ENCODE results near the gene SPPL3.
"Not testable (repeated sequence)": the region's sequence is repeated elsewhere in the genome, so short reads cannot be mapped to it uniquely, and the experiment has no call there.

Gene SPPL3, protein sequence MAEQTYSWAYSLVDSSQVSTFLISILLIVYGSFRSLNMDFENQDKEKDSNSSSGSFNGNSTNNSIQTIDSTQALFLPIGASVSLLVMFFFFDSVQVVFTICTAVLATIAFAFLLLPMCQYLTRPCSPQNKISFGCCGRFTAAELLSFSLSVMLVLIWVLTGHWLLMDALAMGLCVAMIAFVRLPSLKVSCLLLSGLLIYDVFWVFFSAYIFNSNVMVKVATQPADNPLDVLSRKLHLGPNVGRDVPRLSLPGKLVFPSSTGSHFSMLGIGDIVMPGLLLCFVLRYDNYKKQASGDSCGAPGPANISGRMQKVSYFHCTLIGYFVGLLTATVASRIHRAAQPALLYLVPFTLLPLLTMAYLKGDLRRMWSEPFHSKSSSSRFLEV

DNA sequence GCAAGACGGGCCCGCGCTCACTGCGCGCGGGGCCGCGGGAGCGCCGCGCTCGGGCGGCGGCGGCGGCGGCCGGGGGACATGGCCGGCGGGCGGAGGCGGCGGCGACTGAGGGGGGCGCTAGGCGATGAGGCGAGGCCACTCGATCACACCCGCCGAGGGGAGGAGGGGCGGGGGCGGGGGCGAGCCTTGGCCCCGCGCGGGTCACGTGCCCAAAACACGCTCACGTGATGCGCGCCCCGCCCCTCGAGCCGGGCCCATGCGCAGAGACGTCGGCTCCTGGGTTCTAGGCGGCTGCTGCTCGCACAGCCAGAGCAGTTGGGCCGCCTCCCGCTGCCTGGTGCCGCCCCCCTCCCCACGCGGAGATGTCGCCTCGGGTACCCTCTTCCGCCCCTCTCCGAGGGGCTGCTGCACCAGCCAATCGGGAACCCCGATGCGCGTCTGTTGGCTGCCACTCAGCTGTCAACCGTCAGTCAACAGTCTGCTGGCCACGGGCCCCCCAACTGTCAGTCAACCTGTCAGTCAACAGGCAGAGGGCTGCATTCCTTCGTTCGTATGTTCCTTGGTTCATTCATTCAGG lies at the start of gene SPPL3:
SPPL3 (minus strand) TSS at position 162 of the 577 bp plus-strand sequence. CDS start 491 bp downstream, outside the sequence.
- DNase-seq (ENCODE audit: low spot score) = peak; percentile 84

GRCh38 chr12:120950807-120951206 lies 46.6 kb upstream of the SPPL3 start:
- DNase-seq (ENCODE audit: low spot score) = no peak

DNA sequence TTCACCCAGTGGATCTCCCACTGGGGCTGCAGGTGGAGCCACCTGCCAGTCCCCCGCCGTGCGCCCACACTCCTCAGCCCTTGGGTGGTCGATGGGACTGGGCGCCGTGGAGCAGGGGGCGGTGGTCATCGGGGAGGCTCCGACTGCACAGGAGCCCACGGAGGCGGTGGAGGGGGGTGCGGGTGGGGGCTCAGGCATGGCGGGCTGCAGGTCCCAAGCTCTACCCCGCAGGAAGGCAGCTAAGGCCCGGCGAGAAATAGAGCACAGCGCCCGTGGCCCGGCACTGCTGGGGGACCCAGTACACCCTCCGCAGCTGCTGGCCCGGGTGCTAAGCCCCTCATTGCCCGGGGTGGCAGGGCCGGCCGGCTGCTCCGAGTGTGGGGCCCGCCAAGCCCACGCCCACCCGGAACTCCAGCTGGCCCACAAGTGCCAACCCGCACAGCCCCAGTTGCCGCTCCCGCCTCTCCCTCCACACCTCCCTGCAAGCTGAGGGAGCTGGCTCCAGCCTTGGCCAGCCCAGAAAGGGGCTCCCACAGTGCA lies 46.2 kb upstream of the SPPL3 start:
- not testable (repeated sequence) for DNase-seq (ENCODE audit: low spot score)

DNA sequence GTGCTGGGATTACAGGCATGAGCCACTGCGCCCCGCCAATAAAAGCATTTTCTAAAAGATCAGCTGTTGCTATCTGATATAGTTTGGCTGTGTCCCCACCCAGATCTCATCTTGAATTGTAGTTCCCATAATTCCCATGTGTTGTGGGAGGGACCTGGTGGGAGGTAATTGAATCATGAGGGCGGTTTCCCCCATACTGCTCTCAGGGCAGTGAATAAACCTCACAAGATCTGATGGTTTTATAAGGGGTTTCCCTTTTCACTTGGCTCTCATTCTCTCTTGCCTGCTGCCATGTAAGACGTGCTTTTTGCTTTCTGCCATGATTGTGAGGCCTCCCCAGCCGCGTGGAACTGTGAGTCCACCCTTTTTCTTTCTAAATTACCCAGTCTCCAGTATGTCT lies 41.4 kb upstream of the SPPL3 start:
- DNase-seq (ENCODE audit: low spot score) = not testable (repeated sequence)

DNA sequence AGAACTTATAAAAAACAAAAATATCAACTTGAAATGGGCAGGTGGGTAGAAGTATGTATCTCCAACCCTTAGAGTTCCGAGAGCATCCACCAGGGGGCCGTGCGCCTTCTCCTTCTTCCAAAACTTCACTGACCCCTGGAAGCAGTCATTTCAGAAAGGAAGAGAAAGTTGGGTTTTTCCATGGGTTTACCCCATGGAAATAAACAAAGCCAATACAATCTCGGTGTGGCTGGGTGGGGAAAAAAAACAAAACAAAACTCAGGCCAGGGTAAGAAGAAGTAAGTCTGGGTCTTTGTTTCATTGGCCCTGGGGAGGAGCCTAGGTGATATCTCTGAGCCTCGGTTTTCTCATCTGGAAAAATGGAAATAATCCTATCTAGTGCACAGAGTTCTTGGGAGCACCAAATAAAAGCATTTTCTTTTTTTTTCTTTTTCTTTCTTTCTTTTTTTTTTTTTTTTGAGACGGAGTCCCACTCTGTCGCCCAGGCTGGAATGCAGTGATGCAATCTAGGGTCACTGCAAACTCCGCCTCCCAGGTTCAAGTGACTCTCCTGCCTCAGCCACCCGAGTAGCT lies 40.6 kb upstream of the SPPL3 start:
- DNase-seq (ENCODE audit: low spot score) = peak; percentile 50

DNA sequence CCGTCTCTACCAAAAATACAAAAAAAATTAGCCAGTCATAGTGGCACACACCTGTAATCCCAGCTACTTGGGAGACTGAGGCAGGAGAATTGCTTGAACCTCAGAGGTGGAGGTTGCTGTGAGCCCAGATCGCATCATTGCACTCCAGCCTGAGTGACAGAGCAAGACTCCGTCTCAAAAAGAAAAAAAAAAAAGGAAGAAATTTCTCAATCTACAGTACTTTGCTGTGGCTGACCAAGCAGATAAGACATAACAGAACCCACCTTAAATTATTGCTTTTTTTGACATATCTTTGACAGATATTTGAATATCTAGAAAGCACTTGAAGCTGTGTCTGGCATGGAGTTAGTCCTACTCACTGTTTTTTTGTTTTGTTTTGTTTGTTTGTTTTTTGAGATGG lies 39.3 kb upstream of the SPPL3 start:
- DNase-seq (ENCODE audit: low spot score) = no peak

DNA sequence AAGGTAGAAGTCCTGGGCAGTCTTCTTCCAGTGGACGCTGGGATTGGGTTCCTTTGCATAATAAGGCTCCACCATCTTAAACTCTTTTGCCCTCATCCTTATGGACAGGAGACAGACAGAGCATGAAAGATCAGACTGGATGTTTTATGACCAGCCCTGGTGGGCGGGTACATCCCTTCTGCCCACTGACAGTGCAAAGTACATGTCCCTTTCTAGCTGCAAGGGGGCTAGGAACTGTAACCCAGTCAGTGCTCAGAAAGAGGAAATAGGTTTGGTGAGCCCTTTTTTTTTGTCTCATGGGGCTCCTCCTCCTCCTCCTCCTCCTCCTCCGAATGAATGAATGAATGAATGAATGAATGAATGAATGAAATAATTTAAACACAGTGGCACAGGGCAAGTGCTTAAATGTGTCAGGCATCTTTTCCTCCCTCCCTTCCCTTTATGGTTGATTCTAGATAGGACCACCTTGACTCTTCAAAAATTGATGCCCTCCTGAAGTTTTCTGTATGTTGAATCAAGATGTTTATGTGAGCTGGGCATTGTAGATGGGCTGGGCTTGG lies 37.8 kb upstream of the SPPL3 start:
- no peak for DNase-seq (ENCODE audit: low spot score)

DNA sequence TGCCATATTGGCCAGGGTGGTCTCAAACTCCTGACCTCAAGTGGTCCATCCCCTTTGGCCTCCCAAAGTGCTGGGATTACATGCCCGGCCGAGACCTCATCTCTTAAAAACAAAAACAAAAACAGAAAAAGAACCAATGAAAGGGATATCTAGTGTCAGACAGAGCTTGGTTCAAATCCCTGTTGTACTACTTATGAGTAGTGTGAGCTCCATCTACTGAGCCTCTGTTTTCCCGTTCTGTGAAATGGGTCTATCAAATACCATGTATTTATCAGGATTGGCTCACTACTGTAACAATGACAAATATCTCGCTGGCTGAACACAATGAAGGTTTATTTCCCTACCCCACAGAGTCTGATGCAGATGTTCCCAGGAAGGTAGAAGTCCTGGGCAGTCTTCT lies 37.3 kb upstream of the SPPL3 start:
- no peak for DNase-seq (ENCODE audit: low spot score)

GRCh38 chr12:120940799-120941198 lies 36.6 kb upstream of the SPPL3 start:
- no peak for DNase-seq (ENCODE audit: low spot score)

- no peak for DNase-seq (ENCODE audit: low spot score)
Measured at GRCh38 chr12:120940006-120940405, 35.8 kb upstream of the SPPL3 start.

- no peak for DNase-seq (ENCODE audit: low spot score)
Measured at GRCh38 chr12:120939523-120939922, 35.4 kb upstream of the SPPL3 start.

- DNase-seq (ENCODE audit: low spot score) = no peak
Measured at GRCh38 chr12:120938496-120938895, 34.3 kb upstream of the SPPL3 start.

- no peak for DNase-seq (ENCODE audit: low spot score)
Measured at GRCh38 chr12:120936197-120936596, 32.0 kb upstream of the SPPL3 start.

DNA sequence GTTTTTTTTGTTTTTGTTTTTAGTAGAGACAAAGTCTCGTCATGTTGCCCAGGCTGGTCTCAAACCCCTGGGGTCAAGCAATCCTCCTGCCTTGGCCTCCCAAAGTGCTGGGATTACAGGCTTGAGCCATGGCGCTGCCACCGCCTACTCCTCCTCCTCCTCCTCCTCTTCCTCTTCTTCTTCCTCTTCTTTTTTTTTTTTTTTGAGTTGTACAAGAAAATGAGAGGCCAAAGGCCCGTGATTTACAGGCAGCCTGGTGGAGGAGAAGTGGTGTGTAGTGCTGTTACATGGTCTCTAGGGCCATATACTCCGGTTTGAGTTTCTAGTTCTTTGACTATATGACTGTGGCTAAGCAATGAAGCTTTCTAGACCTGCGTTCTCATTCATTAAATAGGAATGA lies 29.6 kb upstream of the SPPL3 start:
- no peak for DNase-seq (ENCODE audit: low spot score)

- no peak for DNase-seq (ENCODE audit: low spot score)
Measured at GRCh38 chr12:120932956-120933526, 28.9 kb upstream of the SPPL3 start.

GRCh38 chr12:120932058-120932457 lies 27.9 kb upstream of the SPPL3 start:
- DNase-seq (ENCODE audit: low spot score) = no peak

GRCh38 chr12:120930032-120930431 lies 25.9 kb upstream of the SPPL3 start:
- no peak for DNase-seq (ENCODE audit: low spot score)

DNA sequence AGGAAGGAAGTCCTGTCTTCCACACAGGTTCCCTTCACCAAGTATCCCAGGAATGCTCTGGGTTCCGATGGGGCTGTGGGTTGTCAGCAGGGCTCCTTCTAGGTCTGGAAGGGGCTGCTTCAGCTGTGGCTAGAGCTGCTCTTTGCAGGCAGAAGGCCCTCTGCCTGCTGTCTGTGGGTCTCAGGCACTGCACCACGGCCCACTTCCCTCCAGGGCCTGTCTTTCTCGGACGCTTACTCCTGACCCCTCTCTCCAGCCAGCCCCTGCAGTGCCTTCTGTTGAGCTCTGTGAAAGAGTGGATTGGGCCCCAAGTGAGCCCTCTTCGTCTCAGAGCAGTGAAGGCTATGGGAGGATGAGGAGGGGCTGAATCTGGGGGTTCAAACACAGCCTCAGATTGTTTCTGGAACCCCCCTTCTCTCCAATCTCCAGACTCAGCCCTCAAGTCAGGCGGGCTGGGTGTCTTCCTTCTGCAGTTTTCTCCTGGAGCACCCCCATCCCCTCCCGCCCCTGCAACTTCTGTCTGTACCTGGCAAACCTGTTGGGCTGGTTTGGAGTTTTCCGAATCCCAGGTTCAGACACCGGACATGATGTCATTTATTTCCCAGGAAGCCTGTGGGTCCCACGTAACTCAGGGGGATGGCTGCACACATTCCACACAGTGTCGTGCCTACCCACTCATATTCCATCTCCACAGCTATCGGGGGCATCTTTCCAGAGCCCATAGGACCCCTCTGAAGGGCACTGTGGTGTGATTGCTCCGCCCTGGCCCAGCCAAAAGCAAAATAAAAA lies 24.9 kb upstream of the SPPL3 start:
- no peak for DNase-seq (ENCODE audit: low spot score)

DNA sequence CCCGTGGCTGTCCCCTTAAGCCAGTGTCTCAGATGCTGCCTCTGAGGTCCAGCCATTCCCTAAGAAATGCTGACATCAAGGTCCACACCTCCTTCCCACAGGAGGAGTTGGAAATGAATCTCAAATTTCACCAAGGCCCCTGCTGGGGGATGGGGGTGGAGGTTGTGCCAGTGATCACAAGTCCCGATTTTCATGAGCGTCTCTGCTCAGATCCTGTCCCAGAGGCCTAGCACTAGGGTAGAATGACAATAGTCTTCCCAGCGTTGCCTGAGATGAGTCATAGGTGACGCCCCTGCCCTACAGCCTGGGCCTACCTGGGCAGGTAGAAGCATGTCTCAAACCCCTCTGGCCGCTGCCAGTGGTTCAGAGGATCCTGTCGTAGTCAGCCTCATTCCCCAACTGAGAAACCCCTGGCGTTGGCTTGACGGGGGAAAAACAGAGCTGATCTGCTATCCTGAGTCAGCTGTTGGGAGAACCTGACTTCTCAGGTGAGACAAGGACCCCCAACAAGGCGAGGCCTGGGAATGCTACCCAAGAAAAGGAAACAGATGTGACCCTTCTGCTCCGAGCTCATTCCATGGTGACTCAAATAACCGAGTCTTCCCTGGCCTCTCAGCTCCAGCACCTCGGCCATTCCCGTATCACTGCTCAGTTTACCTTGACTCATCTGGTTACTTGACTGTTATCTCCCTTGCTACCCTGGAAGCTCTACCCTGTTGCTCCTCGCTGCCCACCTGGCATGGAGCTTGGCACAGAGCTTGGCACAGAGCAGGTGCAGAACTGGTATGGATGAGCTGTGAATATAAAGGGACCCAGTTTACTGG lies 21.8 kb upstream of the SPPL3 start:
- DNase-seq (ENCODE audit: low spot score) = no peak

DNA sequence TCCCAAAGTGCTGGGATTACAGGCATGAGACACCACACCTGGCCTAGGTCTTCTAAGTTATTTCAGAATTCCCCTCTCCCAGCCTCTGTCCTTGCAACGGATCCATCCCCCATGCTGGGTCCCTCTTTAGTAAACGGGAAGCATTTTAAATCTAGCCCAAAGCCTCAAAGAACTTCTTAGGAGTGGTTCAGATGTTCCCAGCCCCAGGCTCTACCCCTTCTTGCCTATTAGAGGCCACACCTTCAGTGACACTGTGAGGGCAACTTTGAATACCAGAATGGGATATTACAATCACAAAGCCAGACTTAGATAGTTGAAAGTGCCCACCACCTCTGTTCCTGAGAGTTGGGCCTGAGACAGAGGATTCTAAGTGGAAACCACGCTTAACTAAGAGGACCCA lies 18.1 kb upstream of the SPPL3 start:
- DNase-seq (ENCODE audit: low spot score) = no peak

DNA sequence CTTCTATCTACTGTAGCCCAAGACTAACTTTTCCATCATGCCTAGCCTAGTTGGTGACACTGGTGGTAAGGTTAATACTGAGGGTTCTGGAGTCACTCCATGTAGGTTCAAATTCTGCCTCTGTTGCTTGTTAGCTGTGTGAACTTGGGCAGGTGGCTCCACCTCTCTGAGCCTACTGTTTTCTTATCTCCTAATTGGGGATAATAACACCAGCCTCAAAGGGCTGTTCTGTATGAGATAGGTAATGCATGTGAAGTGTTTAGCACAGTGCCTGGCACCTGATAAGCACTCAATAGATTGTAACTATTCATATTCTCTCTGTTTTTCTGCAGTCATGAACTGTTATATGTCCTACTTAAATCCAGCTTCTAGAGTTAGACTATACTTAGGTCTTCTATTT lies 17.5 kb upstream of the SPPL3 start:
- DNase-seq (ENCODE audit: low spot score) = no peak
